H9 (cell line): ENCODE measurements around the gene SELENOI. TPM values are rescaled to one million over a fixed set of nuclear protein-coding genes. Genes with fewer than 3 reads are reported as not detected.

Source experiments
- DNase-seq: peaks from one replicate; pipeline ENCODE4 v3.0.0-alpha.2; 2017
- H2AFZ ChIP-seq: one replicate; pipeline ENCODE4 v1.6.1; 2013; ENCODE audit warnings: mild to moderate bottlenecking, low read length, control low read depth, moderate library complexity
- H2AK5ac ChIP-seq: 2 replicates; pipeline ENCODE4 v1.6.1; 2013; ENCODE audit warnings: low read length, control low read depth, mixed read lengths; ENCODE audit not compliant: insufficient read length
- H2BK120ac ChIP-seq: one replicate; pipeline ENCODE4 v1.6.1; 2013; ENCODE audit warnings: low read depth, mild to moderate bottlenecking, low read length, control low read depth, inconsistent platforms; ENCODE audit not compliant: poor library complexity, severe bottlenecking
- H2BK12ac ChIP-seq: 2 replicates; pipeline ENCODE4 v1.6.1; 2013; ENCODE audit warnings: low read length, control low read depth, mixed read lengths, low read depth; ENCODE audit not compliant: insufficient read length
- H2BK15ac ChIP-seq: 2 replicates; pipeline ENCODE4 v1.6.1; 2013; ENCODE audit warnings: low read depth, low read length, control low read depth
- H2BK20ac ChIP-seq: one replicate; pipeline ENCODE4 v1.6.1; 2013; ENCODE audit warnings: low read depth, mild to moderate bottlenecking, low read length, control low read depth, inconsistent platforms; ENCODE audit not compliant: poor library complexity, severe bottlenecking
- H2BK5ac ChIP-seq: 2 replicates; pipeline ENCODE4 v1.6.1; 2013; ENCODE audit warnings: low read length, control low read depth, mixed read lengths; ENCODE audit not compliant: insufficient read length
- H3K14ac ChIP-seq: 2 replicates; pipeline ENCODE4 v1.6.1; 2013; ENCODE audit warnings: low read length, control low read depth; ENCODE audit not compliant: insufficient read depth
- H3K18ac ChIP-seq: 2 replicates; pipeline ENCODE4 v1.6.1; 2013; ENCODE audit warnings: low read depth, mild to moderate bottlenecking, mixed read lengths, low read length, control low read depth; ENCODE audit not compliant: insufficient read length
- H3K23ac ChIP-seq: 2 replicates; pipeline ENCODE4 v1.6.1; 2013; ENCODE audit warnings: low read length, control low read depth, mixed read lengths, low read depth; ENCODE audit not compliant: insufficient read length
- H3K23me2 ChIP-seq: 2 replicates; pipeline ENCODE4 v1.6.1; 2013; ENCODE audit warnings: low read depth, mild to moderate bottlenecking, mixed read lengths, low read length, control low read depth; ENCODE audit not compliant: insufficient read length, poor library complexity, severe bottlenecking
- H3K27ac ChIP-seq: 2 replicates; pipeline ENCODE4 v1.5.1; 2013; ENCODE audit warnings: low read length, control low read depth, mixed read lengths, low read depth; ENCODE audit not compliant: insufficient read length
- H3K27me3 ChIP-seq: 2 replicates; pipeline ENCODE4 v1.6.1; 2013; ENCODE audit warnings: low read length, control low read depth, inconsistent platforms; ENCODE audit not compliant: insufficient read depth
- H3K4ac ChIP-seq: 2 replicates; pipeline ENCODE4 v1.6.1; 2013; ENCODE audit warnings: low read depth, mild to moderate bottlenecking, control low read depth, inconsistent platforms, low read length, moderate library complexity
- H3K4me1 ChIP-seq: 2 replicates; pipeline ENCODE4 v1.6.1; 2013; ENCODE audit warnings: low read length, control low read depth, inconsistent platforms; ENCODE audit not compliant: insufficient read depth
- H3K4me2 ChIP-seq: 2 replicates; pipeline ENCODE4 v1.6.1; 2013; ENCODE audit warnings: low read length, control low read depth, mixed read lengths; ENCODE audit not compliant: insufficient read length, insufficient read depth
- H3K56ac ChIP-seq: 2 replicates; pipeline ENCODE4 v1.6.1; 2013; ENCODE audit warnings: low read depth, mild to moderate bottlenecking, mixed read lengths, low read length, control low read depth; ENCODE audit not compliant: insufficient read length
- H3K79me1 ChIP-seq: 2 replicates; pipeline ENCODE4 v1.6.1; 2013; ENCODE audit warnings: low read depth, mild to moderate bottlenecking, moderate library complexity, low read length, control low read depth, inconsistent platforms; ENCODE audit not compliant: insufficient read depth, poor library complexity, severe bottlenecking
- H3K79me2 ChIP-seq: 2 replicates; pipeline ENCODE4 v1.6.1; 2013; ENCODE audit warnings: low read length, control low read depth, inconsistent platforms; ENCODE audit not compliant: insufficient read depth
- H3K9ac ChIP-seq: 2 replicates; pipeline ENCODE4 v1.6.1; 2013; ENCODE audit warnings: low read length, control low read depth, mixed read lengths; ENCODE audit not compliant: insufficient read length; ENCODE audit errors: extremely low read depth
- H3K9me3 ChIP-seq: one replicate; pipeline ENCODE4 v1.6.1; 2013; ENCODE audit warnings: low read depth, low read length, inconsistent platforms; ENCODE audit not compliant: control insufficient read depth
- H3T11ph ChIP-seq: one replicate; pipeline ENCODE4 v1.6.1; 2013; ENCODE audit warnings: mild to moderate bottlenecking, low read length, control low read depth, inconsistent platforms
- H4K20me1 ChIP-seq: one replicate; pipeline ENCODE4 v1.6.1; 2013; ENCODE audit not compliant: control insufficient read depth, insufficient read length, insufficient read depth
- H4K5ac ChIP-seq: 2 replicates; pipeline ENCODE4 v1.6.1; 2013; ENCODE audit warnings: low read depth, mild to moderate bottlenecking, mixed read lengths, low read length, control low read depth; ENCODE audit not compliant: insufficient read length
- H4K8ac ChIP-seq: replicated peaks from 2 replicates; pipeline ENCODE4 v1.6.1; 2013; ENCODE audit warnings: low read length, control low read depth, mixed read lengths, low read depth; ENCODE audit not compliant: insufficient read length
- H4K91ac ChIP-seq: 2 replicates; pipeline ENCODE4 v1.6.1; 2013; ENCODE audit warnings: low read depth, mild to moderate bottlenecking, moderate library complexity, mixed read lengths, low read length, control low read depth; ENCODE audit not compliant: insufficient read length
- H3K27ac Mint-ChIP-seq, 3 experiments: 2 replicates in 2 of 3; 3 replicates in 1 of 3; pipeline ENCODE4 v1.8.0; 2020 to 2021; ENCODE audit warnings: mixed read lengths in 3 of 3, mild to moderate bottlenecking in 1 of 3, moderate library complexity in 1 of 3
- H3K27me3 Mint-ChIP-seq: 2 replicates; pipeline ENCODE4 v1.8.0; 2021; ENCODE audit warnings: low read depth, mild to moderate bottlenecking, moderate library complexity, mixed read lengths
- H3K36me3 Mint-ChIP-seq, 3 experiments: 2 replicates in 2 of 3; 3 replicates in 1 of 3; pipeline ENCODE4 v1.8.0; 2020 to 2021; ENCODE audit warnings: low read depth in 3 of 3, mixed read lengths in 3 of 3; ENCODE audit not compliant: insufficient read depth in 1 of 3
- H3K4me1 Mint-ChIP-seq, 2 experiments: 2 replicates each; pipeline ENCODE4 v1.8.0; 2020; ENCODE audit warnings: mixed read lengths in 2 of 2
- H3K4me3 Mint-ChIP-seq, 2 experiments: 2 replicates in 1 of 2; 3 replicates in 1 of 2; pipeline ENCODE4 v1.8.0; 2020 to 2021; ENCODE audit warnings: mild to moderate bottlenecking in 2 of 2, mixed read lengths in 2 of 2, moderate library complexity in 1 of 2
- H3K9me3 Mint-ChIP-seq, 2 experiments: 2 replicates in 1 of 2; 3 replicates in 1 of 2; pipeline ENCODE4 v1.8.0; 2020; ENCODE audit warnings: mild to moderate bottlenecking in 2 of 2, mixed read lengths in 2 of 2, moderate library complexity in 1 of 2
- WGBS: extraction: QIAGEN DNeasy Blood & Tissue Kit; methylation state at CpG from one replicate; pipeline ENCODE4 v1.1.7; 2013; ENCODE audit warnings: missing lambda C conversion rate, low lambda C conversion rate, mixed read lengths; ENCODE audit not compliant: insufficient read length; ENCODE audit errors: extremely low coverage; 5-methylcytosine and 5-hydroxymethylcytosine counted together
- total RNA-seq: library from RNA; stranded (reverse); gene quantifications from 2 replicates; pipeline ENCODE4 v1.2.1, GENCODE V29; 2021
- TF ChIP-seq, protein P1 (sequence below): fragments of 200-600 bp; sonication (generic); conservative IDR thresholded peaks from 3 replicates; pipeline ENCODE4 v1.8.0; 2021; ENCODE audit warnings: antibody characterized with exemption, mild to moderate bottlenecking

The SELENOI gene
- total RNA-seq, 1 experiment from 2014 or later, result 41.9 TPM

DNA sequence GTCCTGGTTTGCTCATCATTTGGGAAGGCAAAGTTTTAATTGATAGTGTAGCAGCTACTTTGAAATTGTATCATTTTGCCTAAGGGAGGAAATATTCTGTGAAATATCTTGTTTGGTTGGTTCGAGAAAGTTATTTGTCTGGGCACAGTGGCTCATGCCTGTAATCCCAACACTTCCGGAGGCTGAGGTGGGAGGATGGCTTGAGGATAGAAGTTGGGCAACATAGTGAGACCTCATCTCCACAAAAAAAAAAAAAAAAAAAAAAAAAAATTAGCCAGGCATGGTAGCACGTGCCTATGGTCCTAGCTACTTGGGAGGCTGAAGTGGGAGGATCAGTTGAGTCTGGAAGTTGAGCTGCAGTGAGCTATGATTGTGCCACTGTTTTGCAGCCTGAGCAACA, 3.7 kb downstream of the SELENOI start:
- H2BK15ac ChIP-seq, result no peak overlapping the region
- H3K79me1 ChIP-seq, result peaks cover 6% of the 10 kb centered on the region
- H4K20me1 ChIP-seq, result no peaks in the 10 kb centered on the region
- no peak overlapping the region for H3K4me3 Mint-ChIP-seq
- no peak overlapping the region for H2BK5ac ChIP-seq
- H3K27ac Mint-ChIP-seq, result no peak overlapping the region
- TF ChIP-seq, protein P1, sequence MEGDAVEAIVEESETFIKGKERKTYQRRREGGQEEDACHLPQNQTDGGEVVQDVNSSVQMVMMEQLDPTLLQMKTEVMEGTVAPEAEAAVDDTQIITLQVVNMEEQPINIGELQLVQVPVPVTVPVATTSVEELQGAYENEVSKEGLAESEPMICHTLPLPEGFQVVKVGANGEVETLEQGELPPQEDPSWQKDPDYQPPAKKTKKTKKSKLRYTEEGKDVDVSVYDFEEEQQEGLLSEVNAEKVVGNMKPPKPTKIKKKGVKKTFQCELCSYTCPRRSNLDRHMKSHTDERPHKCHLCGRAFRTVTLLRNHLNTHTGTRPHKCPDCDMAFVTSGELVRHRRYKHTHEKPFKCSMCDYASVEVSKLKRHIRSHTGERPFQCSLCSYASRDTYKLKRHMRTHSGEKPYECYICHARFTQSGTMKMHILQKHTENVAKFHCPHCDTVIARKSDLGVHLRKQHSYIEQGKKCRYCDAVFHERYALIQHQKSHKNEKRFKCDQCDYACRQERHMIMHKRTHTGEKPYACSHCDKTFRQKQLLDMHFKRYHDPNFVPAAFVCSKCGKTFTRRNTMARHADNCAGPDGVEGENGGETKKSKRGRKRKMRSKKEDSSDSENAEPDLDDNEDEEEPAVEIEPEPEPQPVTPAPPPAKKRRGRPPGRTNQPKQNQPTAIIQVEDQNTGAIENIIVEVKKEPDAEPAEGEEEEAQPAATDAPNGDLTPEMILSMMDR, result no peak
- no peak overlapping the region for H4K91ac ChIP-seq
- peaks cover 0 to 10% (median 9%) of the 10 kb centered on the region in 3 experiments; a peak in 6 of 7 replicates for H3K36me3 Mint-ChIP-seq
- no peaks in the 10 kb centered on the region for H3K27me3 Mint-ChIP-seq
- no peak overlapping the region for H2AFZ ChIP-seq
- no peak overlapping the region for H3K27ac ChIP-seq
- H3K4me1 ChIP-seq, result peaks cover 2% of the 10 kb centered on the region
- no peak for DNase-seq
- H3K4me2 ChIP-seq, result no peak overlapping the region
- WGBS, result no CpG with 5 or more reads among the region's 3 CpGs
- no peak overlapping the region for H2BK12ac ChIP-seq
- no peak overlapping the region for H4K5ac ChIP-seq
- H3K4me1 Mint-ChIP-seq, result peaks cover 16 to 20% of the 10 kb centered on the region in 2 experiments
- H3K14ac ChIP-seq, result no peak overlapping the region
- H3K9me3 ChIP-seq, result no peaks in the 10 kb centered on the region
- no peaks in the 10 kb centered on the region for H3K27me3 ChIP-seq
- H2AK5ac ChIP-seq, result no peak overlapping the region
- no peak overlapping the region for H3T11ph ChIP-seq
- no peak overlapping the region for H3K23ac ChIP-seq
- no peak overlapping the region for H3K18ac ChIP-seq
- H3K23me2 ChIP-seq, result peaks cover 13% of the 10 kb centered on the region
- H3K79me2 ChIP-seq, result peaks cover 30% of the 10 kb centered on the region; the same call in 1 of the 2 replicates
- no peak overlapping the region for H3K9ac ChIP-seq
- H2BK20ac ChIP-seq, result no peak overlapping the region
- no peaks in the 10 kb centered on the region for H3K9me3 Mint-ChIP-seq
- no peak overlapping the region for H4K8ac ChIP-seq
- H3K56ac ChIP-seq, result no peak overlapping the region
- H2BK120ac ChIP-seq, result no peak overlapping the region
- no peak overlapping the region for H3K4ac ChIP-seq
